ENCODE data around the gene ACSM4. TPM values are rescaled to one million over a fixed set of nuclear protein-coding genes. Genes with fewer than 3 reads are reported as not detected.

Gene ACSM4
- total RNA-seq, 4 donors from 2014 or later: not detected

DNA sequence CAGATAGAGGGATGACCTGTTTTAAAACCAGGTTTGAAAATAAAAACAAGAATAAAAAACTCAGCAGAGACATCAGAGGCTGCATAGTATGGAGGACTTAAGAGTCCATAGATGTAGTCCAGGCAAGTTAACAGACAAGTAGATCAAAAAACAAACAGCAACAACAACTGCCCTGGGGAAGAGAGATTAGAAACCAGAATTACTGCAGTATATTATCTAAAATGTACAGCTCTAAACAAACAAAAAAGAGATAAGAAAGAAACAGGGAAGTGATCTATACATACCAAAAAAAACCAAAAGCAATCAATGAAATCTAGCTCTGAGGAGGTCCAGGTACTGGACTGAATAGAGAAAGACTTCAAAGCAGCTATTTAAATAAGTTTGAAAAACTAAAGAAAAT lies 48.8 kb downstream of the ACSM4 start:
- no peak overlapping the region for H3K4me3 ChIP-seq
- intact Hi-C loops (cut with DNase I): no loop called here

DNA sequence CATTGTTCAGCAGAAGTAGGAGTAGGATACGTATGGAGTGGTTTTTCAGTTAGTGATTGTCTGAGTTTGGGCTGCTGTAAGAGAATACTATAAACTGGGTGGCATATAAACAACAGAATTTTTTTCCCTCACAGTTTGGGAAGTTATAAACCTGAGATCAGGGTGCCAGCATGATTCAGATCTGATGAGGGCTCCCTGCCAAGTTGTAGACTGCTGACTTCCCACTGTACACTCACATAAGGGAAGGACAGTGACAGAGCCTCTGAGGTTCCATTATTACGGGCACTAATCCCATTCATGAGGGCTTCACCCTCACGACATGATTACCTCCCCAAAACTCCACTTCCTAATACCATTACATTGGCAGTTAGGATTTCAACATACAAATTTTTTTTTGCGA lies 50.7 kb downstream of the ACSM4 start:
- no peaks in the 10 kb centered on the region for H3K36me3 ChIP-seq
- no peak overlapping the region for H3K27ac ChIP-seq (replicated peaks in 1 of 4)
- H3K27me3 ChIP-seq: no peaks in the 10 kb centered on the region
- intact Hi-C loops (cut with DNase I): no loop called here
- WGBS: 80% methylated on average over 4 of the region's 4 CpGs
- no peaks in the 10 kb centered on the region for H3K4me1 ChIP-seq
- DNase-seq (ENCODE audit: extremely low spot score): no peak
- no peak for TF ChIP-seq POLR2AphosphoS5 (IDR thresholded peaks at IDR 0.05)
- no peak for TF ChIP-seq POLR2A (IDR thresholded peaks at IDR 0.05; ENCODE audit: low read depth)
- TF ChIP-seq, protein P1, sequence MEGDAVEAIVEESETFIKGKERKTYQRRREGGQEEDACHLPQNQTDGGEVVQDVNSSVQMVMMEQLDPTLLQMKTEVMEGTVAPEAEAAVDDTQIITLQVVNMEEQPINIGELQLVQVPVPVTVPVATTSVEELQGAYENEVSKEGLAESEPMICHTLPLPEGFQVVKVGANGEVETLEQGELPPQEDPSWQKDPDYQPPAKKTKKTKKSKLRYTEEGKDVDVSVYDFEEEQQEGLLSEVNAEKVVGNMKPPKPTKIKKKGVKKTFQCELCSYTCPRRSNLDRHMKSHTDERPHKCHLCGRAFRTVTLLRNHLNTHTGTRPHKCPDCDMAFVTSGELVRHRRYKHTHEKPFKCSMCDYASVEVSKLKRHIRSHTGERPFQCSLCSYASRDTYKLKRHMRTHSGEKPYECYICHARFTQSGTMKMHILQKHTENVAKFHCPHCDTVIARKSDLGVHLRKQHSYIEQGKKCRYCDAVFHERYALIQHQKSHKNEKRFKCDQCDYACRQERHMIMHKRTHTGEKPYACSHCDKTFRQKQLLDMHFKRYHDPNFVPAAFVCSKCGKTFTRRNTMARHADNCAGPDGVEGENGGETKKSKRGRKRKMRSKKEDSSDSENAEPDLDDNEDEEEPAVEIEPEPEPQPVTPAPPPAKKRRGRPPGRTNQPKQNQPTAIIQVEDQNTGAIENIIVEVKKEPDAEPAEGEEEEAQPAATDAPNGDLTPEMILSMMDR (IDR thresholded peaks at IDR 0.05): no peak
- TF ChIP-seq EP300 (IDR thresholded peaks at IDR 0.05): no peak
- H3K9me3 ChIP-seq: no peaks in the 10 kb centered on the region
- no peak overlapping the region for H3K4me3 ChIP-seq

More for the DNA sequence above, 48.8 kb downstream of the ACSM4 start:
- no peak for DNase-seq (ENCODE audit: extremely low spot score)
- H3K27me3 ChIP-seq: no peaks in the 10 kb centered on the region
- H3K36me3 ChIP-seq: no peaks in the 10 kb centered on the region
- no peaks in the 10 kb centered on the region for H3K4me1 ChIP-seq
- H3K27ac ChIP-seq (replicated peaks in 1 of 4): no peak overlapping the region
- TF ChIP-seq, protein P1 (IDR thresholded peaks at IDR 0.05): no peak
- TF ChIP-seq POLR2A (IDR thresholded peaks at IDR 0.05; ENCODE audit: low read depth): no peak
- no peak for TF ChIP-seq POLR2AphosphoS5 (IDR thresholded peaks at IDR 0.05)
- no peak for TF ChIP-seq EP300 (IDR thresholded peaks at IDR 0.05)
- no peaks in the 10 kb centered on the region for H3K9me3 ChIP-seq

DNA sequence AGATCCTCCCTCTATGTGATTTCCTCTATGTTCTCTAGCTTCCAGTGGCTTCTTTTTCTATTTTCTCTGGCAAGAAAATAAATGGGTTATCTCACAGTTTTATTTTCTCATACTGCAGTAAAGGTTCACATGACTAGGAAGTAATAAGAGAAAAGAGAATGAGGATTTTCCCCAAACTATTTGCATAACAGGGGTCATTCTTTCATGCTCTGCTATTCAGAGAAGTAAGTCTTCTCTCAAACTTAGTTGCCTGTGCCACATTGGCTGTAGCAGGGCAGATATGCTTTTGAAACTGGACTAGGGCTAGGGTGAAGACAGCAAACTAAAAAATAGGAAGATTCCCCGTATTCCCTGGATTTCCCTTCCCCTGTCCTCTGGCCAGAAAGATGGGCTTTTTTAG lies 57.4 kb downstream of the ACSM4 start:
- no peak for DNase-seq (ENCODE audit: extremely low spot score)
- WGBS: 67% methylated on average over 1 of the region's 1 CpG
- H3K9me3 ChIP-seq: no peaks in the 10 kb centered on the region
- no peaks in the 10 kb centered on the region for H3K4me1 ChIP-seq
- no peaks in the 10 kb centered on the region for H3K36me3 ChIP-seq
- H3K27me3 ChIP-seq: no peaks in the 10 kb centered on the region
- H3K27ac ChIP-seq (replicated peaks in 1 of 4): no peak overlapping the region
- TF ChIP-seq EP300 (IDR thresholded peaks at IDR 0.05): no peak
- no peak for TF ChIP-seq POLR2AphosphoS5 (IDR thresholded peaks at IDR 0.05)
- no peak for TF ChIP-seq POLR2A (IDR thresholded peaks at IDR 0.05; ENCODE audit: low read depth)
- TF ChIP-seq, protein P1 (IDR thresholded peaks at IDR 0.05): no peak
- no peak overlapping the region for H3K4me3 ChIP-seq
- intact Hi-C loops (cut with DNase I): no loop called here

DNA sequence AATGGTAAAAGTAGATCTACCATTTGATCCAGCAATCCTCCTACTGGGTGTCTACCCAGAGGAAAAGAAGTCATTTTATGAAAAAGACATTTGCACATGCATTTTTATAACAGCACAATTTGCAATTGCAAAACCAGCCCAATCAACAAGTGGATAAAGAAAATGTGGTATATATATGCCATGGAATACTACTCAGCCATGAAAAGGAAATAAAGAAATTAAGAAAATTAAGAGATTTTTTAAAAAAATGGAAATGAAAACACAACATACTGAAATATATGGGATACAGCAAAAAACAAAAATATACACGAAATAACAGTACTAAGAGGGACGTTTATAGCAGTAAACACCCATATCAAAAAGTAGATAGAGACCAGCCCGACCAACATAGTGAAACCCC lies 58.9 kb downstream of the ACSM4 start:
- DNase-seq (ENCODE audit: extremely low spot score): no peak
- H3K27ac ChIP-seq (replicated peaks in 1 of 4): no peak overlapping the region
- no peaks in the 10 kb centered on the region for H3K4me1 ChIP-seq
- no peak for TF ChIP-seq POLR2A (IDR thresholded peaks at IDR 0.05; ENCODE audit: low read depth)
- no peak for TF ChIP-seq POLR2AphosphoS5 (IDR thresholded peaks at IDR 0.05)
- TF ChIP-seq, protein P1 (IDR thresholded peaks at IDR 0.05): no peak
- H3K36me3 ChIP-seq: no peaks in the 10 kb centered on the region
- intact Hi-C loops (cut with DNase I): no loop called here
- no peaks in the 10 kb centered on the region for H3K9me3 ChIP-seq
- 83% methylated on average over 3 of the region's 3 CpGs for WGBS
- no peak overlapping the region for H3K4me3 ChIP-seq
- no peaks in the 10 kb centered on the region for H3K27me3 ChIP-seq

DNA sequence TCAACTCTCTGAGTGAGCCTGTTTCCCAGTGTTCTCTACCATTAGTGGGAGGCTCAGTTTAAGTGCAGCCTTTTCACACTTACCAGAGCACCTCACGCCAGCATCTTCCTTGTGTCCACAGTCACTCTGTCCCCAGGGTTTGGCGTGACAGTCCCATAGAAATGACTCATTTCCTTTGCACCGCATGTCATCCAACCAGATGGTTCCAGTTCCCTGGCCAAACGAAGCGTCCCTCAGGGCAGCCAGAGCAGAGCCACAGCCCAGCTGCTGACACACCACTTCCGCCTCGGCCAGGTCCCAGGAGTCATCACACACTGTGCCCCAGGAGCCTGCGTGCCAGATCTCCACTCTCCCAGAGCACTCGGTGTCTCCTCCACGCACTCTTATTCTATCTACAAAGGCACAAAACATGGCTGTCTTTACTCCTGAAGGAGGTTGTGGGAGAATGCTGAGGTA lies 65.4 kb downstream of the ACSM4 start:
- WGBS: 69% methylated on average over 10 of the region's 10 CpGs

More for the DNA sequence above, 65.4 kb downstream of the ACSM4 start:
- DNase-seq (ENCODE audit: extremely low spot score): no peak
- H3K4me1 ChIP-seq: no peaks in the 10 kb centered on the region
- H3K4me3 ChIP-seq: no peak overlapping the region
- H3K9me3 ChIP-seq: no peaks in the 10 kb centered on the region
- peaks cover 0 to under 1% (median 0%) of the 10 kb centered on the region in 4 donors for H3K27me3 ChIP-seq
- no peaks in the 10 kb centered on the region for H3K36me3 ChIP-seq
- H3K27ac ChIP-seq (replicated peaks in 1 of 4): no peak overlapping the region
- no peak for TF ChIP-seq EP300 (IDR thresholded peaks at IDR 0.05)
- no peak for TF ChIP-seq POLR2AphosphoS5 (IDR thresholded peaks at IDR 0.05)
- TF ChIP-seq, protein P1 (IDR thresholded peaks at IDR 0.05): no peak
- TF ChIP-seq POLR2A (IDR thresholded peaks at IDR 0.05; ENCODE audit: low read depth): no peak
- intact Hi-C loops (cut with DNase I): no loop called here

All from esophagus muscularis mucosa (tissue), 4 donors.